ENCODE results near the gene FGD3. TPM values are rescaled to one million over a fixed set of nuclear protein-coding genes. Genes with fewer than 3 reads are reported as not detected.

FGD3 gene
- total RNA-seq (2022; extraction: Qiagen RNA extraction): 0.10 to 0.93 TPM (median 0.27 TPM) in 5 replicates

GRCh38 chr9:92947268-92948037 lies at the start of gene FGD3:
Gene FGD3 (plus strand): TSS chr9:92947523. CDS start chr9:92976257, 28,734 bp downstream.

DNA sequence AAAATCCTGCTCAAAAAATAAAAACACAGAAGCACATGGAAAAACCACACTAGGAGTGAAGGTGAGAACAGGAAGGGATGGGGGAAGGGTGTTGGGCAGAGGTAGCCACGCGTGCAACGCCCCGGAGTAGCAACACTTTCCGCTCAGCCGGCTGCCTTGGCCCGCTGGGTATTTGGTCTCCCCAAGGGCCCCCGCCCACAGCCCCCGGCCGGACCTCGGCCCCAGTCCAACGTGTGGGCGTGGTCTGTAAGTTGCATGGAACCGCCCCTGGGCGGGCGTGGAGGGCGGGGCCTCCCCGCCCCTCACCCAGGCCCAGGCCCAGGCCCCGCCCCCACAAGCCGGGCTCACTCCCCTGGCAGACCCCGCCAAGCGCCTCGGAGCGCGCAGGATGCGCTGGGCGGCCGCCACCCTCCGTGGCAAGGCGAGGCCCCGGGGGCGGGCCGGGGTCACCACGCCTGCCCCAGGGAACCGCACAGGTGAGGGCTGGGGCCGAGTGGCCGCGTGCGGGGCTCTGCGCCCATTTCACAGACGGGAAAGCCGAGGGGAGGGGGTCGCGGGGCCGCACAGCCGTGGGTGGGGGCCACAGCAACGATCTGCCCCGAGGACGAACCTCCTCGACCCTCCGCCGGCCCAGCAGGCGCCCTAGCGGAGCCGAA lies 111.2 kb downstream of the FGD3 start, which contains the start of gene SUSD3:
SUSD3 (plus strand) TSS at position 347 of the 656 bp plus-strand sequence; CDS start at position 389, 42 bp downstream.

Other genes starting within 250 kb of the FGD3 start
- gene BICD2, start 182.7 kb upstream of the FGD3 start, total RNA-seq (2022; extraction: Qiagen RNA extraction): 27.7 to 33.7 TPM (median 33.1 TPM) in 5 replicates
- gene ZNF484, start 69.5 kb upstream of the FGD3 start, total RNA-seq (2022; extraction: Qiagen RNA extraction): 1.6 to 3.0 TPM (median 2.3 TPM) in 5 replicates
- gene SUSD3, start 111.2 kb downstream of the FGD3 start, total RNA-seq (2022; extraction: Qiagen RNA extraction): 0.31 to 1.0 TPM (median 1.0 TPM) in 5 replicates
- gene CARD19, start 148.7 kb downstream of the FGD3 start, total RNA-seq (2022; extraction: Qiagen RNA extraction): 41.0 to 65.5 TPM (median 62.1 TPM) in 5 replicates
- 65.8 to 103 TPM (median 80.5 TPM) in 5 replicates for gene NINJ1, start 186.7 kb downstream of the FGD3 start, total RNA-seq (2022; extraction: Qiagen RNA extraction)
- gene WNK2, start 236.6 kb downstream of the FGD3 start, total RNA-seq (2022; extraction: Qiagen RNA extraction): 5.6 to 6.5 TPM (median 6.4 TPM) in 5 replicates

All from A549 treated with Hydrocortisone at 1 μM for 4 hours (cell line).